ENCODE results near the gene BAHCC1.

The BAHCC1 gene

DNA sequence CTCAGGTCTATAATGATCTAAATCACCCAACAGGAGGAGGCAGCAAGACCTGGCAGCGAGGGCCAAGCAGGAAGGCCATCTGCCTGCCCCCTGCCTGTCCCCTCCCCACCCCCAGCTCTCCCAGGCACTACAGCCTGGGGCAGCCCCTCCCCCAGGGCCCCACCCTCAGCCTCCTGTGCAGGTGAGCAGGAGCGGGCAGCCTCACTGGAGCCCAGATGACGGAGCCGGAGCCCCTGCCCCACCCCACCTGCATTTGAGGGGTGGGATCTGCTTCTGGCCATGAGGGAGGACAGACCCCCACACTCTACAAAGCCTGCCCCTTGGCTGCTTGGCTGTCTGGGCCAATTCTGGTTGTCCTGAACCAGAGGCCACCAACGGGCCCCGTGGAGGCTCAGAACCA lies 12.4 kb upstream of the BAHCC1 start:
- H3K4me1 ChIP-seq (ENCODE audit: control insufficient read depth, insufficient read depth, low read length) = peaks cover 19% of the 10 kb centered on the region
- H3K4me2 ChIP-seq (ENCODE audit: low read length) = no peak overlapping the region
- no peaks in the 10 kb centered on the region for H3K36me3 ChIP-seq (ENCODE audit: insufficient read depth, low read length)
- H3K27me3 ChIP-seq (ENCODE audit: control insufficient read depth, insufficient read depth, low read length) = peaks cover 23% of the 10 kb centered on the region
- no peak overlapping the region for H3K4me3 ChIP-seq (ENCODE audit: low read length)
- no peaks in the 10 kb centered on the region for H3K9me3 ChIP-seq (replicated peaks; ENCODE audit: low read length)
- no peak overlapping the region for H3K9ac ChIP-seq (ENCODE audit: low read depth, low read length)

DNA sequence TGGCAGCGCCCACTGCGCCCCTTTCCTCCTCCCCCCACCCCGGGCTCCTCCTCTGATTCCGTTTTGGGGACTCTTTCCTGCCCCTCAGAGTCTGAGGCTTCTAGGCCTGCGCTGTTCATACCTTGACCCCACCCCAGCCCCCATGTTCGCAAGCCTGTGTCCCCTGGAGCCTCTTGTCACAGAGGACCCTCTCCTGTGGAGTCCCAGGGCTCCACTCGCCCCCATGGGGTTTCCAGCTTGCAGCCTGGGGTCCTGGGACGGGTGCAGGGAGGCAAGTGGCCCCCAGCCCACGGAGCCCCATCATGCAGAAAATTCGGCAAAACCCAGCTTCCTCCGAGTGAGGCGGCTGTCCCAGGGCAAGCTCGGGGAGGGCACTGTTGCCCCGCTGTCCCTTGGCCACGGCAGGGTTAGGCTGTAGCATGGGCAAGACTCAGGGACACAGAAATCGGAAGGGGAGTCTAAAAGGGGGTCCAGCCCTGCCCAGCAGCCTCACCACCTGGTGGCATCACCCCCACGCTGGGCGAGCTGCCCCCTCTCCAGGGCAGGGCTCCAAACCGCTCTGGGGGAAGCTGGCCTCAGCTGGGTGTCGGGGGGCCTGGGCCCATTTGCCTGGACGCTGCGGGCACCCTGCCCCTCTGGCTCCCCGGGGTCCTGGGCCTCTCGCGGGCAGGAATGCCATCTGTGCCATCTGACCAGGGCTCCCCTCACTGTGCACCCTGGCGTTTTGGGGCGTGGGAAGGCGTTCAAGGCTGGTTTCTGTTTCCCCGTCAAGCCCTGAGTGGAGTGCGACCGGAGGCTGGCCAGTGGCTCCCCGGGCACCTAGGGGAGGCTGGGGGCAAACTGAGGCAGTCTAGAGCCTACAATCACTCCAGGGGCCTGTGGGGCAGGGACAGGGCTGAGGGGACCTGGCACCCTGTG lies 11.5 kb upstream of the BAHCC1 start:
- Histone ChIP-seq H3K27me3 (ENCODE audit: control insufficient read depth, insufficient read depth, low read length) (peaks cover 23% of the 10 kb centered on the region), H3K9me3 (replicated peaks; ENCODE audit: low read length) (no peaks in the 10 kb centered on the region), H3K4me1 (ENCODE audit: control insufficient read depth, insufficient read depth, low read length) (peaks cover 27% of the 10 kb centered on the region), H3K4me2 (ENCODE audit: low read length) (no peak overlapping the region), H3K36me3 (ENCODE audit: insufficient read depth, low read length) (no peaks in the 10 kb centered on the region), H3K4me3 (ENCODE audit: low read length) (no peak overlapping the region), H3K9ac (ENCODE audit: low read depth, low read length) (no peak overlapping the region)

DNA sequence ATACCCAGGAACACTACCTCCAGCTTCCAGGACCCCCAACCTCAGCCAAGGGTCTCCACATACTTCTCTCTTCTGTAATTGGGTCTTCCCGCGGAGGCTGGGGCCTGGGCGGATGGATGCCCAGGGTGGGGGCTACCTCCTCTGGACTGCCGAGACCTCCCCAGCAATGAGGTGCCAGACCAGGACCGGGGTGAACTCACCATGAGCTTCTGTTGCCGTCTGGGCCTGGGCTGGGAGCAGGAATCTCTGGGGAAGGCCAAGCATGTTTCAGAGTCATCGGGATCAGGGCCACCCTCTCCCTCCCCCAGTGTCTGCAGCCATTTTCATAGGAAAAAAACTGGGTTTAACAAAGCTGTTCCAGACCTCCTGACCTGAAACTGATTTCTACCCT lies 10.3 kb upstream of the BAHCC1 start:
- no peaks in the 10 kb centered on the region for H3K36me3 ChIP-seq (ENCODE audit: insufficient read depth, low read length)
- H3K4me2 ChIP-seq (ENCODE audit: low read length) = no peak overlapping the region
- H3K4me1 ChIP-seq (ENCODE audit: control insufficient read depth, insufficient read depth, low read length) = peaks cover 33% of the 10 kb centered on the region
- H3K9ac ChIP-seq (ENCODE audit: low read depth, low read length) = no peak overlapping the region
- no peak overlapping the region for H3K4me3 ChIP-seq (ENCODE audit: low read length)
- H3K27me3 ChIP-seq (ENCODE audit: control insufficient read depth, insufficient read depth, low read length) = peaks cover 19% of the 10 kb centered on the region
- H3K9me3 ChIP-seq (replicated peaks; ENCODE audit: low read length) = no peaks in the 10 kb centered on the region

DNA sequence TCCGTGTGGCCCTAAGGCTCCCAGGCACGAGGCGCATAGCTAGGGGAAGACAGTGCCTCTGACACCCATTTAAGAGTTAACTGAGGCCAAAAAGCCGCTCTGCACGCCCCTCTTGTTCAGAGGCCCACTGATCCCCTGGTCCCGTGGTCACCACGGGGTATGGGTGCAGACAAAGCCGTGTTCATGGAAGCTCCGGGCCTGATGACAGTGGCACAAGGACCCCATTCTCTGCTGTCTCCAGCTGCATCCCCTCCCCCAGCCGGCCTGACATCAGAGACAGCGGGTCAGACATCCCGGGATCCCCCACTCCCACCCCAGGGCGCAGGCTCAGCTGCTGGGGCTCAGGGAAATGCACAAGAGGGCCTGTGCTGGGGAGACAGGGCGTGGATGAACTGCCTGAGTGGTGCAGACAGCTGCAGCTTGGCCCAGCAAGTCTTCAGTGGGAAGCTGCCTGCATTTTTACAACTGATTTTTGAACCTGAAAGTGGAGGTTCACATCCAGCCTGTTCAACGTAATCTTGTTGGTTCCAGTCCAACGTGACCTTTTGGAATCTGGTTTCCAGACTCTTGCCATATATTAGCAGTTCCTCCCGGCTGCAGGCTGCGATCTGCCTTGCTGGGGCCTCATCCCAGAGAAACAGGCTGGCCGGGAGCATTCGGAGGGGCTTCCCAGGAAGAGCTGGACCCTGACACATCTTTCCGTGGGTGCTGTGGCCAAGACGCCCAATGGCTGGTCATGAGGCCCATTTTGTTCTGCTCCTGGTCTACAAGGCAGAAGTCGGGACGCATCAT lies 9.7 kb upstream of the BAHCC1 start:
- Histone ChIP-seq H3K36me3 (ENCODE audit: insufficient read depth, low read length) (no peaks in the 10 kb centered on the region), H3K4me1 (ENCODE audit: control insufficient read depth, insufficient read depth, low read length) (peaks cover 33% of the 10 kb centered on the region), H3K9me3 (replicated peaks; ENCODE audit: low read length) (no peaks in the 10 kb centered on the region), H3K27me3 (ENCODE audit: control insufficient read depth, insufficient read depth, low read length) (peaks cover 15% of the 10 kb centered on the region), H3K9ac (ENCODE audit: low read depth, low read length) (peak overlapping the region; percentile 24), H3K4me2 (ENCODE audit: low read length) (no peak overlapping the region), H3K4me3 (ENCODE audit: low read length) (no peak overlapping the region)

DNA sequence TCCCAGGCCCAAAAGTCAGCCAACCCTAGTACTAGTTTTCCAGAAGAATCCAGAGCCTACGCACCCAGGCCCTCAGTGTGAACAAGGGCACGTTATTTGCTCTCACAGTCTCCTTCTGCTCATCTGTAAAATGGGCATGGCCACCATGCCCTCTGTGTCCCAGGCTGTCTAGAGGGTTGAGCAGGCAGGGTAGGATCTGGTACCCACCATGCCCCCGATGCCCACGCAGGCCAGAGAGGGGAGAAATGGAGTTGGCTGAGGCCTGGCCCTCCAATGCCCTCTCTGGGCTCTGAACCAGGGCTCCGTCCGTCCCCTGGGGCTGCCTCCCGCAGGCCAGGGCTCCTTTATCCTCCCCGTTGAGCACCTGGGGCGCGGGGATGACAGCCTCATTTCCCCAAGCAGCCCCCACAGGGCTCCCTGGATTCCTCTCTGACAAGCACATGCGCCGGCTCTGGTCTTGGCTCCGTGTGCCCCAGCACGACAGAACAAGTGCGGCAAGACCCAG lies 9.1 kb upstream of the BAHCC1 start:
- Histone ChIP-seq H3K9ac (ENCODE audit: low read depth, low read length) (peak overlapping the region; percentile 95), H3K36me3 (ENCODE audit: insufficient read depth, low read length) (no peaks in the 10 kb centered on the region), H3K4me2 (ENCODE audit: low read length) (peak overlapping the region; percentile 100), H3K4me3 (ENCODE audit: low read length) (peak overlapping the region; percentile 84), H3K27me3 (ENCODE audit: control insufficient read depth, insufficient read depth, low read length) (peaks cover 8% of the 10 kb centered on the region), H3K9me3 (replicated peaks; ENCODE audit: low read length) (no peaks in the 10 kb centered on the region), H3K4me1 (ENCODE audit: control insufficient read depth, insufficient read depth, low read length) (peaks cover 33% of the 10 kb centered on the region)

DNA sequence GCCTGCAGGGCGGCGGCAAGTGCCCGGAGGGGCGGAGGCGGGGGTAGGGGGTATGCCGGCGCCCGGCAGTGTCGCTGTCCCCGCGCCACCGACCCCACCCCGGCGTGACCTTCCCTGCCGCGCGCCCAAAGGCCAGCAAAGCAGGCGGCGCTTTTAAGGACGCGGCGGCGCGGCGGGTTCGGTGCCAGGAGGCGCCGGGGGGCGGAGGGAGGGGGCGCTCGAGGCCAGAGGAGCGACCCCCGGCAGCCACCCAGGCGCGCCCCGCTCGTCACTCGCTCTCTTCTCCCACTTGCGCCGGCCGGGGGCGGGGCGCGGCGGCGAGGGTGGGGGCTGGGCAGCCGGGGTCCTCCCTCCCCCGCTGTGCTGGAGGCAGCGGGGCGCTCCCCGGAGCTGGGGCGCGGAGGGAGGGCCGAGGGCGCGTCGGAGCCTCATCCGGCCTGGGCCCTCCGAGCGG lies 8.6 kb upstream of the BAHCC1 start:
- no peaks in the 10 kb centered on the region for H3K9me3 ChIP-seq (replicated peaks; ENCODE audit: low read length)
- H3K27me3 ChIP-seq (ENCODE audit: control insufficient read depth, insufficient read depth, low read length) = peaks cover 4% of the 10 kb centered on the region
- peak overlapping the region; percentile 84 for H3K4me3 ChIP-seq (ENCODE audit: low read length)
- peak overlapping the region; percentile 100 for H3K4me2 ChIP-seq (ENCODE audit: low read length)
- no peaks in the 10 kb centered on the region for H3K36me3 ChIP-seq (ENCODE audit: insufficient read depth, low read length)
- peaks cover 37% of the 10 kb centered on the region for H3K4me1 ChIP-seq (ENCODE audit: control insufficient read depth, insufficient read depth, low read length)
- H3K9ac ChIP-seq (ENCODE audit: low read depth, low read length) = peak overlapping the region; percentile 95

DNA sequence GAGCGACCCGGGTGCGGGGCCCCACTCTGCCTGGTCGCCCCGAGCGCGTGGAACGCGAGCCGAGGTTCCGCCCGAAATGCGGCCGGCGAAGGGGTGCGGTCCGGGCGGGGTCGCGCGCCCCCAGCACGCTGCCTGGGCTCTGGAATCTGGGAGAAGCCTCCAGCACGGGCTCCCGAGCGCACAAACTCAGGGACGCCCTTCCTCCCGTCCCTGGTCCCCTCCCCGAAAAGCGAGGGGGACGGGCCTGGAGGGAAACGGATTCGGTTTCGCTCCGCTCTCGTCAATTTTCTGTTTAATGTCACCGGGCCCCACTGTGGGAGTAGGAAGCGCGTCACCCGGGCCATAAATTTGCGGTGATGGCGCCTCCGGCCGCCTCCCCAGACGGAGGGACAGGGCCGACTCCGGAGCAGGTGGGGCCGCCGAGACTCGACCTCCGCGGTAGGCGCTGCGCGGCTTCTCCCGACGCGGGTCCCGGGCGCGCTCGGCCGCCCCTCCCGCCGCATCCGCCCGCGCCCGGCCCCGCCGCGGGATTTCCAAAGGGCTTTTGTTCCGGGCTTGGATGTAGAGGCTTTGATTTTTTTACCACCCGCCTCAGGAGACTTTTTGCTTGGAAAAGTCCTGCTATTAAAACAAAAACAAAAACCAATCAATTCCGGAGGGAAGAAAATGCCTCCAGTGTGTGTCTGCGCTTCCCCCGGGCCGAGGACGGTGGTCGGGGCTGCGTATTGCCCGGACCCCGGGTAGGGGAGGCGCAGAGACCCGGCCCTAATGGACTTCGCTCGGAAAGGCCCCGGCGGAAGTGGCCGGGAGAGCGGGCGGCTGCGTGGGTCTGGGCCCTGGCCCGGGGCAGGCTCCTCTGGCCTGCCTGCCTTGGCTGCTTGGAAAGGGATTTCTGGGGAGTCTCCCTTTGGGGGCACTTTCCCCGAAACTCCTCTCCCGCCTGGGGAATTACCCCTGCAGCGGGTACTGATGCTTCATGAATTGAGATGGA lies 7.9 kb upstream of the BAHCC1 start:
- Histone ChIP-seq H3K9ac (ENCODE audit: low read depth, low read length) (peak overlapping the region; percentile 95), H3K4me1 (ENCODE audit: control insufficient read depth, insufficient read depth, low read length) (peaks cover 44% of the 10 kb centered on the region), H3K27me3 (ENCODE audit: control insufficient read depth, insufficient read depth, low read length) (no peaks in the 10 kb centered on the region), H3K9me3 (replicated peaks; ENCODE audit: low read length) (no peaks in the 10 kb centered on the region), H3K4me2 (ENCODE audit: low read length) (peak overlapping the region; percentile 100), H3K4me3 (ENCODE audit: low read length) (peak overlapping the region; percentile 84), H3K36me3 (ENCODE audit: insufficient read depth, low read length) (no peaks in the 10 kb centered on the region)

DNA sequence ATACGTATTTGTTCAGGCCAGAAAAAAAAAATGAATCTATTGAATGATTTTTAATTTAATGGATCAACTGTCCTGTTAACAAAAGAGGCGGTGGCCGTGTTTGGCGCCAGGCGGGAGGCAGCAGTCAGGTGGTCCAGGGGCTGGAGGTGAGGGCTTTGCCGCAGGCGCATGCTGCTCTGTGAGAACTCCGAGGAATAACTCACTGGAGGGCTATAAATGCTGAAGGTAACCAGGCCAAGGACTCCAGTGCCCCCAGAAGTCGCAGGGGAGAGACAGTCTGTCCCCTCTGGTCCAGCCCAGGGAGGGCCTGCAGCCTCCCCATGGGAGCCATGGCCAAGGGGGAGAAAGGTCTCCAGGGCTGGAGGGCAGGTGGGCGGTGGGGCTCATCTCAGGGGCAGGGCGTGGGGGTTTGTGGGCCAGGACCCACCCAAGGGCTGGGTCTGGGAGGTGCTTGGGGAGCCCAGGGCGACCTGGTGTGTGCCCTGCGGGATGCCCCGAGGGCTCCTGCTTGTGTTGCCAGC lies 7.1 kb upstream of the BAHCC1 start:
- Histone ChIP-seq H3K4me2 (ENCODE audit: low read length) (peak overlapping the region; percentile 100), H3K9ac (ENCODE audit: low read depth, low read length) (peak overlapping the region; percentile 95), H3K36me3 (ENCODE audit: insufficient read depth, low read length) (no peaks in the 10 kb centered on the region), H3K27me3 (ENCODE audit: control insufficient read depth, insufficient read depth, low read length) (no peaks in the 10 kb centered on the region), H3K4me1 (ENCODE audit: control insufficient read depth, insufficient read depth, low read length) (peaks cover 50% of the 10 kb centered on the region), H3K4me3 (ENCODE audit: low read length) (peak overlapping the region; percentile 84), H3K9me3 (replicated peaks; ENCODE audit: low read length) (no peaks in the 10 kb centered on the region)

DNA sequence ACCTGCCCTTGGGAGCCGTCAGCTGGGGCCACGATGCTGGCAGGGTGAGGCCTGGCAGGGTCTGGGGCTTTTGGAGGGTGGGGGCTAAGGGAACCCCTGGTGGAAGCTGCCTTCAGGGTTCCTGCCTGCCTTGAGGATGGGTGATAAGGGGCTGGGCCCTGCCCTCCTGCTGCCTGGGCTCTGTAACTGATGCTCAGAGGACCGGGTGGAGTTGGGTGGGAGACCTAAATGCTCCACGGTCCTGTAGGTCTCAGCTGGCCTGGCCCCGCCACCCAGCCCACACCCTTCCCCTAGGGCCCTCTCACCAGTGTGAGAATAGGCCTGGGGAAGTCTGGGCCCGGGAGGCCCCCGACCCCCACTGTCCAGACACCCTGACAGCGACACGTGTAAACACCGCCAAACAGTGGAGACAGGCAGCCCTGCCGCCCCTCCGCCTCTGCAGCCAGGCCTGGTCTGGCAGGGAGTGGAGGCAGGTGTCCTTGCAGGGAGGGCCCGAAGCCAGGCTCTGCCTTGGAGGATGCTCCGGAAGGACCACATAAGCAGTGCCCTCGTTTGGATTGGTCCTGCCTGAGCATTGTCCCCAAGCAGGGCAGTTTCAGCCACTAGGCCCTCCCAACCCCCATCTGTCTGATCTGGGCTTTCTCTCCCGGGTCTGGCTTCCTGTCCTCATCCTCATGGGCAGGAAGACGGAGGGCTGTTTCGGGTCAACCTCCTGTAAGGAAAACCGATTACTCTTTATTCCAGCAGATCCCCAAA lies 6.5 kb upstream of the BAHCC1 start:
- H3K4me1 ChIP-seq (ENCODE audit: control insufficient read depth, insufficient read depth, low read length) = peaks cover 50% of the 10 kb centered on the region
- H3K9me3 ChIP-seq (replicated peaks; ENCODE audit: low read length) = no peaks in the 10 kb centered on the region
- no peak overlapping the region for H3K4me3 ChIP-seq (ENCODE audit: low read length)
- H3K4me2 ChIP-seq (ENCODE audit: low read length) = peak overlapping the region; percentile 100
- no peak overlapping the region for H3K9ac ChIP-seq (ENCODE audit: low read depth, low read length)
- no peaks in the 10 kb centered on the region for H3K36me3 ChIP-seq (ENCODE audit: insufficient read depth, low read length)
- no peaks in the 10 kb centered on the region for H3K27me3 ChIP-seq (ENCODE audit: control insufficient read depth, insufficient read depth, low read length)

DNA sequence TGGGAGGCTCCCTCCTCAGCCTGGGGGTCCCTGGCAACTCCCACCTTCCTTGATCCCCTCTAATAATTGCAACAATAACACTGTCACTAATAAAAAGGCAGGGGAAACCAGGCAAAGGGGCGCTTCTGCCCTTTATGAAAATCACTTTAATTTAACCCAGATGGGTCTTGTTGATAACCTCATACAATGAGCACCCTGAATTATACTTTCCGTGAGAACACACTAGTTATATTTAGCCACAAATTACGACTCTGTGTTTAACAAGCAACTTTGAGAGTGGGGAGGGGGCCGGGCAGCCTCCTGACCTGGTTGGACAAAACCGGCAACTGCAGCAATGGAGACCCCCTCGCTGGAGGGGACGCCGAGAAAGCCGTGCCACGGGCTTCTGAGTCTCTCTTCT lies 5.7 kb upstream of the BAHCC1 start:
- no peaks in the 10 kb centered on the region for H3K9me3 ChIP-seq (replicated peaks; ENCODE audit: low read length)
- H3K4me1 ChIP-seq (ENCODE audit: control insufficient read depth, insufficient read depth, low read length) = peaks cover 56% of the 10 kb centered on the region
- H3K9ac ChIP-seq (ENCODE audit: low read depth, low read length) = no peak overlapping the region
- H3K4me2 ChIP-seq (ENCODE audit: low read length) = no peak overlapping the region
- no peaks in the 10 kb centered on the region for H3K27me3 ChIP-seq (ENCODE audit: control insufficient read depth, insufficient read depth, low read length)
- H3K36me3 ChIP-seq (ENCODE audit: insufficient read depth, low read length) = no peaks in the 10 kb centered on the region
- no peak overlapping the region for H3K4me3 ChIP-seq (ENCODE audit: low read length)

All from skeletal muscle satellite cell (primary cell).